ENCODE results near the gene ACAP2.

DNA sequence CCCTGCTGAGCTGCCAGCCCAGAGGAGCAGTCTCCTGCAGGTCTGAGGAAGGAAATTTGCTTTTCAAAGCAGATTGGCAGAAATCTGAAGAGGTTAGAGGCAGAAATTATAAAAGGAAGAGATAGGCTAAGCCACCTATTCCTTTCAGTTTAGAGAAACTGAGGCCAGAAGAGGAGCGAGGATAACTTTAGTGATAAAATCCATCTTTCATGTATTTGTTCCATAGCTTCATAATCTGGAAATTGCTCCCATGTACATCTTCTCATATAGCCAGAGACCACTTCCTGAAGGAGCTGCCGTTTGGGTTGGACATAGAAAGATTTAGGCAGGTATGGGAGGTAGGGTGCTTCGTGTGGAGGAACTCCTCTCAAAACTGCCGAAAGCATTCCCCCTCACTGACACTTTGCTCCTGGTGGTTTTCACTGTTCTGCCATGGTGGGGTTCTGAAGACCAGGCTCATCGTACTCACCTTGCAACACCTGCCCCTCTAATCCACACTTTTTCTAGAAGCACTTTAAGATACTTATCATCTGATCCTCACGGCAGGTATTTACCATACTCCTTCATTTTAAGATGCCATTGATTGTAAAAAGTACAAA lies 670 bp upstream of the ACAP2 start:
- no peak for TF ChIP-seq POLR2A (IDR thresholded peaks at IDR 0.05)
- TF ChIP-seq, protein P1, sequence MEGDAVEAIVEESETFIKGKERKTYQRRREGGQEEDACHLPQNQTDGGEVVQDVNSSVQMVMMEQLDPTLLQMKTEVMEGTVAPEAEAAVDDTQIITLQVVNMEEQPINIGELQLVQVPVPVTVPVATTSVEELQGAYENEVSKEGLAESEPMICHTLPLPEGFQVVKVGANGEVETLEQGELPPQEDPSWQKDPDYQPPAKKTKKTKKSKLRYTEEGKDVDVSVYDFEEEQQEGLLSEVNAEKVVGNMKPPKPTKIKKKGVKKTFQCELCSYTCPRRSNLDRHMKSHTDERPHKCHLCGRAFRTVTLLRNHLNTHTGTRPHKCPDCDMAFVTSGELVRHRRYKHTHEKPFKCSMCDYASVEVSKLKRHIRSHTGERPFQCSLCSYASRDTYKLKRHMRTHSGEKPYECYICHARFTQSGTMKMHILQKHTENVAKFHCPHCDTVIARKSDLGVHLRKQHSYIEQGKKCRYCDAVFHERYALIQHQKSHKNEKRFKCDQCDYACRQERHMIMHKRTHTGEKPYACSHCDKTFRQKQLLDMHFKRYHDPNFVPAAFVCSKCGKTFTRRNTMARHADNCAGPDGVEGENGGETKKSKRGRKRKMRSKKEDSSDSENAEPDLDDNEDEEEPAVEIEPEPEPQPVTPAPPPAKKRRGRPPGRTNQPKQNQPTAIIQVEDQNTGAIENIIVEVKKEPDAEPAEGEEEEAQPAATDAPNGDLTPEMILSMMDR (IDR thresholded peaks at IDR 0.05), result no peak
- TF ChIP-seq POLR2AphosphoS5 (IDR thresholded peaks at IDR 0.05), result no peak

All from suprapubic skin (tissue), 4 donors.